Measurements from ENCODE around the gene ACACB. TPM values are rescaled to one million over a fixed set of nuclear protein-coding genes. Genes with fewer than 3 reads are reported as not detected.

Gene ACACB
- total and polyA plus RNA-seq, 8 donors: 12.5 to 21.3 (median 15.8) TPM

GRCh38 chr12:109147954-109148353, 31.6 kb downstream of the ACACB start:
- H3K36me3 ChIP-seq: no peaks in the 10 kb centered on the region
- no peaks in the 10 kb centered on the region for H3K27me3 ChIP-seq
- DNase-seq (peak in 2 of 4 donors; percentile 78 to 90), ATAC-seq (peak; percentile 74)
- H3K4me1 ChIP-seq: no peaks in the 10 kb centered on the region
- intact Hi-C loops (cut with DNase I): no loop called here
- TF ChIP-seq, protein P1, sequence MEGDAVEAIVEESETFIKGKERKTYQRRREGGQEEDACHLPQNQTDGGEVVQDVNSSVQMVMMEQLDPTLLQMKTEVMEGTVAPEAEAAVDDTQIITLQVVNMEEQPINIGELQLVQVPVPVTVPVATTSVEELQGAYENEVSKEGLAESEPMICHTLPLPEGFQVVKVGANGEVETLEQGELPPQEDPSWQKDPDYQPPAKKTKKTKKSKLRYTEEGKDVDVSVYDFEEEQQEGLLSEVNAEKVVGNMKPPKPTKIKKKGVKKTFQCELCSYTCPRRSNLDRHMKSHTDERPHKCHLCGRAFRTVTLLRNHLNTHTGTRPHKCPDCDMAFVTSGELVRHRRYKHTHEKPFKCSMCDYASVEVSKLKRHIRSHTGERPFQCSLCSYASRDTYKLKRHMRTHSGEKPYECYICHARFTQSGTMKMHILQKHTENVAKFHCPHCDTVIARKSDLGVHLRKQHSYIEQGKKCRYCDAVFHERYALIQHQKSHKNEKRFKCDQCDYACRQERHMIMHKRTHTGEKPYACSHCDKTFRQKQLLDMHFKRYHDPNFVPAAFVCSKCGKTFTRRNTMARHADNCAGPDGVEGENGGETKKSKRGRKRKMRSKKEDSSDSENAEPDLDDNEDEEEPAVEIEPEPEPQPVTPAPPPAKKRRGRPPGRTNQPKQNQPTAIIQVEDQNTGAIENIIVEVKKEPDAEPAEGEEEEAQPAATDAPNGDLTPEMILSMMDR (IDR thresholded peaks at IDR 0.05): no peak
- no peak overlapping the region for H3K4me3 ChIP-seq
- H3K9me3 ChIP-seq: no peaks in the 10 kb centered on the region
- H3K27ac ChIP-seq: peak overlapping the region in 1 of 2 donors; percentile 33

DNA sequence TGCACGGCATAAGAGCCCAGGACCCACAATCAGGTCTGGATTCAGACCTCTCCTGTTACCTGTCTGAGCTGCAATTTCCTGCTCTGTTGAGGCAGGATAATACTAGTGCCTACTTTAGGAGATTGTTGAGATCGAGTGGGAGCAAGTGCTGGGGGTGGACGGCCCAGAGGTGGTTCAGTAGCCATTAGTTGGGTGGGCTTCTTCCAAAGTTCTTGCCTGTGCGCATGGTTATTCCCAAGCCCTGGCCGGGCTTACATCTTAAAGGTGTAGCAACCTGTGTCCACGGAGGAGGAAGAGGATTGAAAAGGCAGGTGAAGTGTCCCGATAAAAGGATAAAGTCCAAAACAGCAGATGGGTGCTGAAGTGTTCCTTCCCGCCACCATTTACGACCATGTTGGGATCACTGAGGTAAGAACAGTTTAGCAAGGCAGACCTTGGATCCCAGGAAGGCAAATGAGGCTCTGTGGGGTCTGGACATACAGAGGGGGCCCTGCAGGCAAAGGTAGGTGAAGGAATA, 33.8 kb downstream of the ACACB start:
- no peaks in the 10 kb centered on the region for H3K9me3 ChIP-seq
- H3K4me3 ChIP-seq: no peak overlapping the region
- H3K27ac ChIP-seq: no peak overlapping the region
- intact Hi-C loops (cut with DNase I): no loop called here
- DNase-seq: no peak
- TF ChIP-seq, protein P1 (IDR thresholded peaks at IDR 0.05): no peak
- no peaks in the 10 kb centered on the region for H3K27me3 ChIP-seq
- no peaks in the 10 kb centered on the region for H3K36me3 ChIP-seq
- no peak for ATAC-seq
- peaks cover 0 to 15% of the 10 kb centered on the region in 2 donors for H3K4me1 ChIP-seq

GRCh38 chr12:109151457-109151856, 35.1 kb downstream of the ACACB start:
- Histone ChIP-seq H3K36me3 (no peaks in the 10 kb centered on the region), H3K27ac (no peak overlapping the region), H3K9me3 (no peaks in the 10 kb centered on the region), H3K27me3 (no peaks in the 10 kb centered on the region), H3K4me3 (no peak overlapping the region), H3K4me1 (peaks cover 0 to 20% of the 10 kb centered on the region in 2 donors)
- TF ChIP-seq, protein P1 (IDR thresholded peaks at IDR 0.05): no peak
- intact Hi-C loops (cut with DNase I): no loop called here
- ATAC-seq (no peak), DNase-seq (no peak)

DNA sequence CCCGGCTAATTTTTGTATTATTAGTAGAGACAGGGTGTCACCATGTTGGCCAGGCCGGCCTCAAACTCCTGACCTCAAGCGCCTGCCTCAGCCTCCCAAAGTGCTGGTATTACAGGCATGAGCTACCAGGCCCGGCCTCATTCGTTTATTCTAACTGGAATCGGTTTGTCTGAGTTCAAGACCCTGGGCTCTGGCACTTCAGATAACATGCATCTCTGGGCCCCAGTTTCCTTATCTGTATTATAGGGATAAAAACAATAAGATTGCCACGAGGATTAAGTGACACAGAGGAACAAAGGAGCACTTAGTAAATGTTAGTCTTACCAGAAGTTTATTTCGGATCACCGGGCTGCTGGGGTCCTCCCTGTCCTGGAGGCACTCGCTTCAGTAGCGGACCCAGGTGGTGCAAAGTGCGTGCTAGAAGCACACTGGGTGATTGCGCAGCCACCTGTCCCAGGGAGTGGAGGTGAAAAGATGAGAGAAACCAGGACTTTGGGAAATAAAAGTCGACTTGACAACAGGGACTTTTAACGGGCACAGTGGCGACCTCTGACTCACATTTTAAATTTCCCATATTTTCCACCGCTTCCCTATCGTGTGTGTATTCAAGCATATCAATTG, 37.5 kb downstream of the ACACB start:
- no peak for DNase-seq
- Histone ChIP-seq H3K27me3 (no peaks in the 10 kb centered on the region), H3K27ac (peak overlapping the region; percentile 16 to 82), H3K36me3 (no peaks in the 10 kb centered on the region), H3K9me3 (no peaks in the 10 kb centered on the region), H3K4me1 (peaks cover 0 to 25% of the 10 kb centered on the region in 2 donors), H3K4me3 (peak overlapping the region; percentile 56 to 65)
- peak; percentile 4 for ATAC-seq
- TF ChIP-seq, protein P1 (IDR thresholded peaks at IDR 0.05): no peak
- intact Hi-C loops (cut with DNase I): no loop called here

DNA sequence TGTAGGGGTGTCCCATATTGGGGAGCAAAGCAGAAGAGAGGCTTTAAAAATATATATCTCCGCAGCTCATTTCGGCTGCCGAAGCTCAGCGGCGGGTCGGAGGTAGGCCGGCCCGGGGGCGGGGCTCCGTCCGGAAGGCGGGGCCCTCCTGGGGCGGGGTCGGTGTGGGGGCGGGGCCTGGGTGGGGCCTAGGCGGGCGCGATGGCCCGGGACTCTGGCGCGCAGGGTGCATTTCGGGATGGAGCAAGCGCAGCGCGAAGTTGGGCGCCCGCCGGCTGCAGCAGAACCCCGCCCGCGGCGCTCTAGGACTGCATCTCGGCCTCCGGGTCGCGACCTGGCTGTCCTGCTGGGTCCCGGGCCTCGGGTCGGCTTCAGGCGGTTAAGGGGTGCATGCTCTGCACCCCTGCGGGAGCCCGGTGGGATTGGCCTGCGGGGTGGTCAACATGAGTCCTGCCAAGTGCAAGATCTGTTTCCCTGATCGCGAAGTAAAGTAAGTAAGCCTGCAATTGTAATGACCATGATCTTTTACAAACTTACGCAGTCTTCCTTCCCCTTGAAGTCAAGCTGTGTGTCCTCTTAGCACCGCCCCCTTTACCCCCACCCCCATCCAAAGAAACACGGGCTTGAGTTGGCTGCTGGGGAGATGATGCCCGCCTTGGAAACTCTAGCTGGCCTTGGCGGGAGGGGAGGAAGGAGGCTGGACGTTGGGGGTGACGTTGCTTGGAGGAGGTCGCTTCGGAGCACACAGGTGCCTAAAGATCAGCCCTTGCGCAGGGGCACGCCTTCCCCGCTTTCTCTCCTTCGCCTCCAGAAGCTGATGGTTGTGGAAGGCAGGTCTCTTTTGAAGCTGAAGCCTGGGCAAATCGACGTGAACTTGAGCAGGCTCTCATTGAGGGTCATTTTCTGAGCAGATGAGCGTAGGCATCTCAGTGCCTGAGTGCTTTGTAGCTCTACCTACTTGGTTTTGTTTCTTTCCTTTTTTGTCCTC, 38.4 kb downstream of the ACACB start:
- DNase-seq (peak; percentile 68 to 96 (median 86)), ATAC-seq (peak; percentile 99)
- TF ChIP-seq, protein P1 (IDR thresholded peaks at IDR 0.05): peak in 1 of 2 donors; percentile 2
- Histone ChIP-seq H3K4me1 (peaks cover 0 to 25% of the 10 kb centered on the region in 2 donors), H3K4me3 (peak overlapping the region; percentile 56 to 65), H3K27ac (peak overlapping the region; percentile 58 to 82), H3K27me3 (no peaks in the 10 kb centered on the region), H3K9me3 (no peaks in the 10 kb centered on the region), H3K36me3 (no peaks in the 10 kb centered on the region)
- intact Hi-C loops (cut with DNase I): no loop called here
